Measurements from ENCODE around the gene ELOVL2. TPM values are rescaled to one million over a fixed set of nuclear protein-coding genes. Genes with fewer than 3 reads are reported as not detected.

Gene ELOVL2
- total RNA-seq, 2 donors from 2014 or later: 2.9 to 3.0 TPM

GRCh38 chr6:11036977-11037430 lies 7.1 kb downstream of the ELOVL2 start:
- H3K27me3 ChIP-seq: no peaks in the 10 kb centered on the region
- 10 to 27% methylated on average over 2 of the region's 2 CpGs for WGBS, 2 donors

DNA sequence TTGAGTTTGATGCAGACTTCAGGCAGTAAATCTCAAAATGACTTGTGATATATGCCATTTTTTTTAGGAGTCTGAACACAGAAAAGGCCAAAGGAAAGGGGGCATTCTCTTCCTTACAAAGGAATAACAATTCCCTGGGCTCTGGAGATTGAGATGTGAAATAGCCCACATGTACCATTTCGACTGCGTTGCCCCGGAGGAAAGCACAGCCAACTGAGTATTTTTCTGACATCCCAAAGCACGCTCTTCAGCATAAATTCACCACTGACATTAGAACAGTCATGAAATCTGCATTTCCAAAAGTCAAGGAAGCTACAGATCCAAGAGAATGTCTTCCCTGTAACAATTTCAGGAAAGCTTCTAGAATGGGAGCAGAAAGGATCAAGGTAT lies 7.8 kb downstream of the ELOVL2 start:
- ATAC-seq (no peak), DNase-seq (no peak)
- Histone ChIP-seq H3K4me1 (no peaks in the 10 kb centered on the region), H3K27ac (no peak overlapping the region), H3K36me3 (replicated peaks in 1 of 2; ENCODE audit: insufficient read depth in 1 of 2, low read depth in 2 of 2) (no peaks in the 10 kb centered on the region), H3K4me3 (no peak overlapping the region), H3K9me3 (no peaks in the 10 kb centered on the region), H3K27me3 (no peaks in the 10 kb centered on the region)
- WGBS, 2 donors: 78 to 89% methylated on average over 4 of the region's 4 CpGs
- TF ChIP-seq POLR2A (IDR thresholded peaks at IDR 0.05): no peak
- TF ChIP-seq, protein P1, sequence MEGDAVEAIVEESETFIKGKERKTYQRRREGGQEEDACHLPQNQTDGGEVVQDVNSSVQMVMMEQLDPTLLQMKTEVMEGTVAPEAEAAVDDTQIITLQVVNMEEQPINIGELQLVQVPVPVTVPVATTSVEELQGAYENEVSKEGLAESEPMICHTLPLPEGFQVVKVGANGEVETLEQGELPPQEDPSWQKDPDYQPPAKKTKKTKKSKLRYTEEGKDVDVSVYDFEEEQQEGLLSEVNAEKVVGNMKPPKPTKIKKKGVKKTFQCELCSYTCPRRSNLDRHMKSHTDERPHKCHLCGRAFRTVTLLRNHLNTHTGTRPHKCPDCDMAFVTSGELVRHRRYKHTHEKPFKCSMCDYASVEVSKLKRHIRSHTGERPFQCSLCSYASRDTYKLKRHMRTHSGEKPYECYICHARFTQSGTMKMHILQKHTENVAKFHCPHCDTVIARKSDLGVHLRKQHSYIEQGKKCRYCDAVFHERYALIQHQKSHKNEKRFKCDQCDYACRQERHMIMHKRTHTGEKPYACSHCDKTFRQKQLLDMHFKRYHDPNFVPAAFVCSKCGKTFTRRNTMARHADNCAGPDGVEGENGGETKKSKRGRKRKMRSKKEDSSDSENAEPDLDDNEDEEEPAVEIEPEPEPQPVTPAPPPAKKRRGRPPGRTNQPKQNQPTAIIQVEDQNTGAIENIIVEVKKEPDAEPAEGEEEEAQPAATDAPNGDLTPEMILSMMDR (IDR thresholded peaks at IDR 0.05): no peak
- intact Hi-C loops (cut with DNase I): no loop called here

More at GRCh38 chr6:11036977-11037430, 7.1 kb downstream of the ELOVL2 start:
- Histone ChIP-seq H3K4me3 (no peak overlapping the region), H3K27ac (no peak overlapping the region), H3K4me1 (no peaks in the 10 kb centered on the region), H3K9me3 (no peaks in the 10 kb centered on the region), H3K36me3 (replicated peaks in 1 of 2; ENCODE audit: insufficient read depth in 1 of 2, low read depth in 2 of 2) (no peaks in the 10 kb centered on the region)
- no peak for TF ChIP-seq POLR2A (IDR thresholded peaks at IDR 0.05)
- ATAC-seq (no peak), DNase-seq (no peak)
- intact Hi-C loops (cut with DNase I): no loop called here

DNA sequence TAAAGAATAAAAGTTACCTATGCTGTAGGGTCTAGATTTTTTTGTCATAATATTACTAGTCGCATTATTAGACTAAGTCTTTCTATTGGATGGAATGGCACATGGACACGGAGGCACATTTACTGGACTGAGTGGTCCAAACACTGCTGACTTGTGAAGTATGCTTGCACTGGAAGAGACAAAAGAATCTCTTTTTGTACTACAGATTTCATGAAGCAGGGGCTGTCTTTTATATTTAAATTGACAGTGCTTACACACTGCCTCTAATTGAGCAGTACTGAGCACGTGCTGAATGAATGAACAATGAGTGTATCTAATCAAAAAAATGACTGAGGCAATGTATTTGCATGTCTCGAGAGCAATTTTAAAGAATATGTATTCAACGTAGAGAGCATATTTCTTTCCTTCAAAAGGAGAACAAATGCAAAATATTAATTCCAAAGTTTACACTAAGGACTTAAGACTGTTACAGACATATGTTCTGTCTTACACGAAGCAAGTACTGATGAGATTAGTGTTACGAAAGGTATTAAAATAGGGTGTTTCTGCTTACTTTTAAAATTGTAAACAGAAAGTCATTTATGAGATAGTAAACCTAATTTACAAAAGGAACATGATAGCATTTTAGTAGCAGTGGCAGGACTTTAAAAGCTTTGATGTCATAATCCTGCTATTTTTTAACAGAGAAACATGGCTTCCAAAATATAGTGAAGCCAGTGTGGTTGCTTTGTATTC lies 8.3 kb downstream of the ELOVL2 start:
- Histone ChIP-seq H3K36me3 (replicated peaks in 1 of 2; ENCODE audit: insufficient read depth in 1 of 2, low read depth in 2 of 2) (no peaks in the 10 kb centered on the region), H3K4me1 (no peaks in the 10 kb centered on the region), H3K4me3 (no peak overlapping the region), H3K27me3 (no peaks in the 10 kb centered on the region), H3K9me3 (no peaks in the 10 kb centered on the region), H3K27ac (no peak overlapping the region)
- intact Hi-C loops (cut with DNase I): no loop called here
- TF ChIP-seq, protein P1 (IDR thresholded peaks at IDR 0.05): no peak
- no peak for TF ChIP-seq POLR2A (IDR thresholded peaks at IDR 0.05)
- DNase-seq (no peak), ATAC-seq (no peak)
- WGBS, 2 donors: 67 to 77% methylated on average over 7 of the region's 7 CpGs

GRCh38 chr6:11033825-11034224 lies 10.3 kb downstream of the ELOVL2 start:
- intact Hi-C loops (cut with DNase I): no loop called here
- H3K4me3 ChIP-seq: no peak overlapping the region
- no peaks in the 10 kb centered on the region for H3K27me3 ChIP-seq
- H3K27ac ChIP-seq: no peak overlapping the region
- DNase-seq: no peak
- ATAC-seq: no peak
- no peaks in the 10 kb centered on the region for H3K9me3 ChIP-seq
- H3K4me1 ChIP-seq: no peaks in the 10 kb centered on the region
- TF ChIP-seq, protein P1 (IDR thresholded peaks at IDR 0.05): no peak
- TF ChIP-seq POLR2A (IDR thresholded peaks at IDR 0.05): no peak
- H3K36me3 ChIP-seq (replicated peaks in 1 of 2; ENCODE audit: insufficient read depth in 1 of 2, low read depth in 2 of 2): no peaks in the 10 kb centered on the region

DNA sequence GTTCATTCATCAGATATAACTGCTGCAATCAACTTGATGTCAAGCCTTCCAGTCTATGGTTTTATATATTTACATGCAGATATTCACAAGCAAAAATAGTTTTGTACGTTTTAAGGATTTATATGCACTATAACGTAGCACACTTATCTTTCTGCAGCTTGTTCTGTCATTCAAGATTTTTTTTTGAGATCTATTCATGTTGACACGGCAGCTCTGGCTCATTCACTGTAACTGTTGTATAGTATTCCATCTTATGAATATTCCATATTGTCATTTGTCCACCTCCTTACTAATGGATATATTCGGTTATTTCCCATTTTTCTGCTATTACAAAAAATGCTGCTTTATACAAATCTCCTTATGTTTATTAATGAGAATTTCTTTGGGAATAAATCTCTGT lies 13.2 kb downstream of the ELOVL2 start:
- H3K4me3 ChIP-seq: no peak overlapping the region
- WGBS, 2 donors: 66 to 69% methylated on average over 4 of the region's 4 CpGs
- H3K4me1 ChIP-seq: no peaks in the 10 kb centered on the region

More for the DNA sequence above, 13.2 kb downstream of the ELOVL2 start:
- H3K36me3 ChIP-seq (replicated peaks in 1 of 2; ENCODE audit: insufficient read depth in 1 of 2, low read depth in 2 of 2): no peaks in the 10 kb centered on the region
- no peaks in the 10 kb centered on the region for H3K9me3 ChIP-seq
- ATAC-seq (no peak), DNase-seq (no peak)
- no peak for TF ChIP-seq POLR2A (IDR thresholded peaks at IDR 0.05)
- TF ChIP-seq, protein P1 (IDR thresholded peaks at IDR 0.05): no peak
- no peak overlapping the region for H3K27ac ChIP-seq
- intact Hi-C loops (cut with DNase I): no loop called here
- no peaks in the 10 kb centered on the region for H3K27me3 ChIP-seq

Measured in body of pancreas (tissue), 4 donors.